Lower leg skin (tissue), 4 donors: ENCODE measurements around the gene PACRG. TPM values are rescaled to one million over a fixed set of nuclear protein-coding genes. Genes with fewer than 3 reads are reported as not detected.

Experiments
- DNase-seq, 2 donors: peaks; one replicate each; pipeline ENCODE4 v3.0.0-alpha.2; 2019; ENCODE audit warnings: low spot score in 2 of 2
- H3K4me3 ChIP-seq: fragments of 200-600 bp; sonication (generic); 2 replicates; pipeline ENCODE4 v1.5.1; 2017; ENCODE audit warnings: mild to moderate bottlenecking, low read depth; ENCODE audit not compliant: poor library complexity, severe bottlenecking
- CTCF ChIP-seq, 3 donors: fragments of 450-650 bp; IDR thresholded peaks; one replicate each; pipeline ENCODE4 v1.5.1; 2016; ENCODE audit warnings: antibody characterized with exemption in 3 of 3, mild to moderate bottlenecking in 3 of 3, moderate library complexity in 2 of 3
- POLR2A ChIP-seq, 2 donors: fragments of 450-650 bp; IDR thresholded peaks; one replicate each; pipeline ENCODE4 v1.6.1; 2016 to 2017; ENCODE audit warnings: antibody characterized with exemption in 2 of 2, mild to moderate bottlenecking in 1 of 2, moderate library complexity in 1 of 2
- WGBS, 2 donors: methylation state at CpG; one replicate each; pipeline ENCODE4 v1.1.5; 2018; 5-methylcytosine and 5-hydroxymethylcytosine counted together
- intact Hi-C: fragments of 100-400 bp; cut with DNase I; formaldehyde crosslinking; loops from one replicate; pipeline ENCODE4 v1.15.0; 2023; ENCODE audit warnings: low total_unique reads
- total RNA-seq, 4 donors: library from RNA; depleted of rRNA; stranded (reverse); fragments of >200 nt; gene quantifications; one replicate each; pipeline ENCODE4 v1.1.0, GENCODE V29; 2016

PACRG gene
- total RNA-seq, 4 donors from 2014 or later = 0.38 to 3.9 (median 3.4) TPM; not detected in 1

GRCh38 chr6:163230901-163231300 is 503.1 kb downstream of the PACRG start:
- DNase-seq = no peak
- H3K4me3 ChIP-seq = no peak overlapping the region
- TF ChIP-seq POLR2A (IDR thresholded peaks at IDR 0.05) (no peak), CTCF (IDR thresholded peaks at IDR 0.05) (no peak)
- intact Hi-C loops = no loop called here
- 89 to 93% methylated on average over 9 of the region's 9 CpGs for WGBS, 2 donors

DNA sequence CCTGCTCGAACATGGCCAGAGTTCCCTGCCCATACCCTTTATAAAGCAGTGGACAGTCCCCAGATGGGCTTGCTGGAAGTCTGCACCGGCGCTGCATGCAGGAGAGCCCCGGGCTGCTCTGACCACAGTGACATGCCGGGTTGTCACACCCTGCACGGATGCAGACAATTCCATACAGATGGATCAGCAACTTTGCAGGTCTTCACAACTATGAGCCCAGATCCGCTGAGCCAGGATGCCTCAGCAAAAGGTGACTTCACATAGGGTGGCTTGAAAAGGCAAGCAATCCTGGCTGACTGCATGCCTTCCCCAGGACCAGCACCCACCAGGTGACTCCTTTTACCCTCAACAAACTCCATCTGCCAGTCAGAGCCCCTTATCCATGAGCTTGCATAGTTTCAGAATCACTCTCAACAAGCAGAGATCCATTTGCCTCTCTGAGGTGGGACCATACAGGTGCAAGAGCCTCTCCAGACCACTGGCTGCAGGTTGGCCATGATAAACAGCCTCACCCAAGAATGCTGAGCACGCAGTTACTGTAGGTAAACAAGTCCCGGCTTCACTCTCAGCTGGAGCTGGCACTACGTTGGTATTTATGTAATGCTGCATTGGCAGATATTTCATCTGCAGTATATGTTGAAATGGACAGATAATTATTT is 503.7 kb downstream of the PACRG start:
- H3K4me3 ChIP-seq = no peak overlapping the region
- intact Hi-C loops = no loop called here
- TF ChIP-seq CTCF (IDR thresholded peaks at IDR 0.05) = no peak
- no peak for TF ChIP-seq POLR2A (IDR thresholded peaks at IDR 0.05)
- DNase-seq = no peak
- 67 to 70% methylated on average over 10 of the region's 10 CpGs for WGBS, 2 donors

GRCh38 chr6:163232015-163232523 is 504.3 kb downstream of the PACRG start:
- no peak overlapping the region for H3K4me3 ChIP-seq
- intact Hi-C loops = no loop called here
- DNase-seq = no peak
- WGBS, 2 donors = 51 to 59% methylated on average over 7 of the region's 7 CpGs
- no peak for TF ChIP-seq CTCF (IDR thresholded peaks at IDR 0.05)
- no peak for TF ChIP-seq POLR2A (IDR thresholded peaks at IDR 0.05)

DNA sequence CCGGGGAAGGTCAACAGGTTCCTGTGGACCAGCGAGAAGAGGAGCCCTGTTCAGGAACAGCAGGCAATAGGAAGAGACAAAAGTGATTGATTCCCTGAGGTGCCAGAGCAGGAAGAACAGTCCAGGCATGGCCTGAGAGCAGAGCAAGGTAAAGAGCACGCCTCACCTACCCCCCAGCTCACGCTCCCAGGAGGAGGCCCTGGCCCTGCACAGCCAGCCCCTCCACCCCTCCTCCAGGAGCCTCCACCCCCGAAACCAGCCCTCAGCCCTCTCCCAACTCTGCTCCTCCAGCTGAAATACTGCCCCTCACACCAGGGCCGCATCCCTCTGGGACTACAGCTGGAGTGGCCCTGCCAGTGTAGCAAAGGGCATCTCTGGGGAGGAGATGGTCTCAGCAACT is 504.9 kb downstream of the PACRG start:
- 87 to 89% methylated on average over 6 of the region's 6 CpGs for WGBS, 2 donors
- no peak overlapping the region for H3K4me3 ChIP-seq
- intact Hi-C loops = no loop called here
- no peak for DNase-seq
- TF ChIP-seq CTCF (IDR thresholded peaks at IDR 0.05) (no peak), POLR2A (IDR thresholded peaks at IDR 0.05) (no peak)

- intact Hi-C loops = no loop called here
- H3K4me3 ChIP-seq = no peak overlapping the region
- DNase-seq = no peak
- 93 to 95% methylated on average over 2 of the region's 2 CpGs for WGBS, 2 donors
- TF ChIP-seq CTCF (IDR thresholded peaks at IDR 0.05) (no peak), POLR2A (IDR thresholded peaks at IDR 0.05) (no peak)
Observed at GRCh38 chr6:163237110-163237509, 509.3 kb downstream of the PACRG start.
